CMK (cell line): ENCODE results near the gene ARHGEF4.

Source experiments
- DNase-seq: peaks from one replicate; pipeline ENCODE4 v3.0.0-alpha.2; 2010; ENCODE audit warnings: low read depth

ARHGEF4 gene

GRCh38 chr2:130819608-130820278 lies 17.0 kb upstream of the ARHGEF4 start:
- no peak for DNase-seq

- DNase-seq, result no peak
Observed at GRCh38 chr2:130820279-130820861, 16.3 kb upstream of the ARHGEF4 start.

GRCh38 chr2:130821867-130822266 lies 14.8 kb upstream of the ARHGEF4 start:
- DNase-seq, result no peak

GRCh38 chr2:130822766-130823165 lies 13.9 kb upstream of the ARHGEF4 start:
- no peak for DNase-seq

GRCh38 chr2:130823171-130823885 lies 13.4 kb upstream of the ARHGEF4 start:
- DNase-seq, result no peak

- DNase-seq, result no peak
Observed at GRCh38 chr2:130823886-130824491, 12.7 kb upstream of the ARHGEF4 start.

GRCh38 chr2:130824492-130825061 lies 12.1 kb upstream of the ARHGEF4 start:
- DNase-seq, result no peak

GRCh38 chr2:130825231-130825965 lies 11.3 kb upstream of the ARHGEF4 start:
- no peak for DNase-seq

- DNase-seq, result no peak
Observed at GRCh38 chr2:130825966-130826253, 10.8 kb upstream of the ARHGEF4 start.

- DNase-seq, result no peak
Observed at GRCh38 chr2:130826419-130826818, 10.3 kb upstream of the ARHGEF4 start.

- DNase-seq, result no peak
Observed at GRCh38 chr2:130826821-130827501, 9.8 kb upstream of the ARHGEF4 start.

GRCh38 chr2:130827502-130828251 lies 9.0 kb upstream of the ARHGEF4 start:
- DNase-seq, result no peak

- no peak for DNase-seq
Observed at GRCh38 chr2:130828461-130828860, 8.3 kb upstream of the ARHGEF4 start.

- no peak for DNase-seq
Observed at GRCh38 chr2:130829015-130829414, 7.7 kb upstream of the ARHGEF4 start.

GRCh38 chr2:130830538-130830937 lies 6.2 kb upstream of the ARHGEF4 start:
- DNase-seq, result no peak

GRCh38 chr2:130831356-130831755 lies 5.4 kb upstream of the ARHGEF4 start:
- DNase-seq, result no peak

GRCh38 chr2:130832296-130832940 lies 4.3 kb upstream of the ARHGEF4 start:
- DNase-seq, result no peak

GRCh38 chr2:130834091-130834930 lies 2.4 kb upstream of the ARHGEF4 start:
- DNase-seq, result no peak
